Mesendoderm (in vitro differentiated cells): Measurements from ENCODE around the gene PPY.

Experiments used
- DNase-seq: peaks from one replicate; pipeline ENCODE4 v3.0.0; 2013
- H2AK5ac ChIP-seq: 2 replicates; pipeline ENCODE4 v1.6.1; 2013; ENCODE audit warnings: low read length, inconsistent platforms
- H2BK120ac ChIP-seq: 2 replicates; pipeline ENCODE4 v1.6.1; 2013; ENCODE audit warnings: low read depth, mild to moderate bottlenecking, low read length, moderate library complexity, mixed read lengths
- H2BK15ac ChIP-seq: replicated peaks from 2 replicates; pipeline ENCODE4 v1.6.1; 2013; ENCODE audit warnings: low read depth, mild to moderate bottlenecking, moderate library complexity
- H2BK5ac ChIP-seq: 2 replicates; pipeline ENCODE4 v1.6.1; 2013; ENCODE audit warnings: low read length, inconsistent platforms
- H3K18ac ChIP-seq: 2 replicates; pipeline ENCODE4 v1.6.1; 2013; ENCODE audit warnings: mild to moderate bottlenecking, low read length, mixed read lengths
- H3K23ac ChIP-seq: one replicate; pipeline ENCODE4 v1.6.1; 2013; ENCODE audit warnings: low read length
- H3K27ac ChIP-seq: 2 replicates; pipeline ENCODE4 v1.5.1; 2013; ENCODE audit warnings: low read depth, mild to moderate bottlenecking, inconsistent platforms, low read length, moderate library complexity
- H3K27me3 ChIP-seq: 2 replicates; pipeline ENCODE4 v1.6.1; 2013; ENCODE audit warnings: low read length, control low read depth, mild to moderate bottlenecking, inconsistent platforms; ENCODE audit not compliant: insufficient read depth, poor library complexity
- H3K36me3 ChIP-seq: 2 replicates; pipeline ENCODE4 v1.6.1; 2013; ENCODE audit warnings: low read length, inconsistent platforms; ENCODE audit not compliant: control insufficient read depth, insufficient read depth
- H3K4ac ChIP-seq: one replicate; pipeline ENCODE4 v1.6.1; 2013; ENCODE audit warnings: low read depth, mild to moderate bottlenecking, low read length, moderate library complexity
- H3K4me1 ChIP-seq: 2 replicates; pipeline ENCODE4 v1.6.1; 2013; ENCODE audit warnings: low read depth, low read length, inconsistent platforms; ENCODE audit not compliant: control insufficient read depth
- H3K4me2 ChIP-seq: 2 replicates; pipeline ENCODE4 v1.6.1; 2013; ENCODE audit warnings: low read length
- H3K4me3 ChIP-seq: 2 replicates; pipeline ENCODE4 v1.5.1; 2013; ENCODE audit warnings: mild to moderate bottlenecking, low read length
- H3K56ac ChIP-seq: one replicate; pipeline ENCODE4 v1.6.1; 2013; ENCODE audit warnings: low read length
- H3K79me1 ChIP-seq: 2 replicates; pipeline ENCODE4 v1.6.1; 2013; ENCODE audit warnings: low read length, inconsistent platforms
- H3K79me2 ChIP-seq: 2 replicates; pipeline ENCODE4 v1.6.1; 2013; ENCODE audit warnings: mild to moderate bottlenecking, low read length; ENCODE audit not compliant: control insufficient read depth, insufficient read depth
- H3K9ac ChIP-seq: 2 replicates; pipeline ENCODE4 v1.6.1; 2013; ENCODE audit warnings: low read length, inconsistent platforms
- H4K5ac ChIP-seq: one replicate; pipeline ENCODE4 v1.6.1; 2013; ENCODE audit warnings: low read length
- H4K8ac ChIP-seq: one replicate; pipeline ENCODE4 v1.6.1; 2013; ENCODE audit warnings: low read depth, mild to moderate bottlenecking, control low read depth, low read length, moderate library complexity
- WGBS: extraction: QIAGEN DNeasy Blood & Tissue Kit; methylation state at CpG from one replicate; pipeline ENCODE4 v1.1.7; 2013; ENCODE audit warnings: low lambda C conversion rate, missing lambda C conversion rate; ENCODE audit not compliant: insufficient coverage; ENCODE audit errors: extremely low coverage; 5-methylcytosine and 5-hydroxymethylcytosine counted together

Gene PPY

DNA sequence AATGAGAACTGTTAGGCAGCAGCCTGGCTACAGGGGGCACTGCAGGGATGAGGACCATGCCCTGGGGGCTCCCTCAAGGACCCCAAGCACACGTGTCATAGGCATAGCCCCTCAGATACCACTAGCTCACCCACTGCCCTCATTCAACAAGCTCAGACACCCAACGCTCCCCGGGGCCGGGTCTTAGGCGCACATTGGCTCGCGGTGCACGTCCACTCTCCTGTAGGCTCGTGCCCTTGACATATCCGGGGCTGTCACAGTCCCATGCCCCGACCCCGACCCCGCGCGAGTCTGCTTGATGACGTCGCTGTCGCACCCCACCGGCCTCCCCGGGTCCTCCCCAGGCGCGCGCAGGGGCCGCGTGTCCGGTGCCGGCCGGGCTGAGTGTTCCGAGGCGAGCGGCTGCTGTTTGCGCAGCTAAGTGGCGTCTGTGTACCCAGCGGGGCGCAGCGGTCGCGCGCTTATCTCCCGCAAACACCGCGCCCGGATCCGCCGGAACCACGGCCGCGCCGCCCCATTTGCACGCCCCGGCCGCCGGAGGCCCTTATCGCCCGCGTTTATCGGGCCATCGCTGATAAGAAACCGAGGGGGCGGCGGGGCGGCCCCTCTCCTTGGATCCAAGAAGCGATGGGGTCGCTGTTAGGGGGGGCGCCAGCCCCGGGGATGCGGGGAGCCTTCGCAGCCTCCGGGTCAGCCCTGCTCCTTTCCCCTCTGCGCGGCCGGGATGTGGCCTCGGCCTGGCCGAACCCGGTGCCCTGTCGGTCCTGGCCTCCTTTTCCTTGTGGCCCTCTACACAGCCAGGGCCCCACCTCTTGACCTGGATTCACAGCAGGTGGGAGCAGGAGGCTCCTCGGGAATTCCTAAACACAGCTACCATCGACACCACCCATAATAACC, 41.5 kb upstream of the PPY start:
- Histone ChIP-seq H3K36me3 (no peaks in the 10 kb centered on the region), H3K27me3 (peaks cover 2% of the 10 kb centered on the region), H3K23ac (no peak overlapping the region), H4K5ac (no peak overlapping the region), H3K18ac (no peak overlapping the region), H3K79me1 (no peaks in the 10 kb centered on the region), H2BK15ac (no peak overlapping the region), H3K79me2 (no peaks in the 10 kb centered on the region), H3K4me2 (peak overlapping the region; percentile 23), H4K8ac (no peak overlapping the region), H3K4me1 (no peaks in the 10 kb centered on the region), H2BK120ac (no peak overlapping the region), H3K56ac (peak overlapping the region; percentile 4), H3K9ac (peak overlapping the region; percentile 20), H3K27ac (no peak overlapping the region), H2BK5ac (no peak overlapping the region), H2AK5ac (no peak overlapping the region), H3K4me3 (no peak overlapping the region), H3K4ac (no peak overlapping the region)
- peak; percentile 48 for DNase-seq
- WGBS = no CpG with 5 or more reads among the region's 78 CpGs

DNA sequence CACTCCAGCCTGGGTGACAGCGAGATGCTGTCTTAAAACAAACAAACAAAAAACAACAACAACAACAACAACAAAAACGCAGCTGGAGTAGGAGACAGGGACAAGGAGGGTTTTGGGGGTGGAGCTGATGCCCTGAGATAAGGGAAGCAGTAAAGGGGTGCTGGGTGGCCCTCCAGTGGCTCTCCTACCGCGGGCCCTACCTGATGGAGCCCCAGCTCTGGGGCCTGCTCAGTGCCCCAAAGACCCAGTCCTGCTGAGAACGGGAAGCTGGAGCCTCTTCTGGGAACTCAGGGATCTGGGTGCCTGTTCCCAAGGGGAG, 40.9 kb upstream of the PPY start:
- WGBS = no CpG with 5 or more reads among the region's 5 CpGs
- Histone ChIP-seq H3K36me3 (no peaks in the 10 kb centered on the region), H2BK120ac (no peak overlapping the region), H3K56ac (no peak overlapping the region), H3K79me2 (no peaks in the 10 kb centered on the region), H3K18ac (no peak overlapping the region), H3K4me1 (no peaks in the 10 kb centered on the region), H3K23ac (no peak overlapping the region), H3K27ac (no peak overlapping the region), H4K8ac (no peak overlapping the region), H2AK5ac (no peak overlapping the region), H3K4ac (no peak overlapping the region), H2BK15ac (no peak overlapping the region), H3K9ac (peak overlapping the region; percentile 20), H2BK5ac (no peak overlapping the region), H3K79me1 (no peaks in the 10 kb centered on the region), H3K4me2 (peak overlapping the region; percentile 23), H4K5ac (no peak overlapping the region), H3K4me3 (no peak overlapping the region), H3K27me3 (peaks cover 2% of the 10 kb centered on the region)
- DNase-seq = no peak

DNA sequence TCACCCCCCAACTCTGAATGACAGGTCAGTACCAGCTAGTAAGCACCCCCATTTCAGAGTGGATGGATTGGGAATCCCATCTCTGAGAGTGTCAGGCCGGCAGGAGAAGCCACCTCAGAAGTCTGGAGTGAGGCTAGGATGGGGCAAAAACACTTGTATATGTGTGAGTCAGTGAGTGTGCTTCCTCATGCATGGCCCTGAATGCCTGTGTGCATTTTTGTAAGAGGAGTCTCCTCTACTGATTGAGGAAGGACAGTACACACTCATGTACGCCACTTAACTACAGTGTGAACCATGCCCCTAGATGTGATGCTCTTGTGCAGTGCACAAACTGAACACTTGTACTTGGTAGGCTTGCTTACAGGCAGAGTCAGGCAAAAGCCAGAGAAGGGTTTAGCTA, 39.9 kb upstream of the PPY start:
- WGBS = no CpG with 5 or more reads among the region's 2 CpGs

DNA sequence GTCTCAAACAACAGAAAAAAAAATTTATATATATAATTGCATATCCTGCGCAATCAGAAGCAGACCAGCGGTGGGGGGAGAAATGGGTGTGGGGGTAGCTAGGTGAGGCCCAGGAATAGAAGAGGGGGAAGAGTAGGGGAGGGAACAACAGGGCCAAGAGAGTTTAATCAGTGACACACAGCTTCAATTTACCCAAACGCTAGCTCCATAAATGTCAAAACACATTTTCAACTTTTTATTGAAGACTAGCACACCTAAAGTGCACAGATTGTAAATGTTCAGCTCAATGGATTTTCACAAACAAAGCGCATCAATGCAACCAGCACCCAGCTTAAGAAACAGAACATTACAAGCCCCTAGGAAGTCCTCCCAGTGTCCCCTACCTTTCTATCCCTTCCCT, 37.4 kb upstream of the PPY start:
- H4K5ac ChIP-seq = no peak overlapping the region
- H3K79me1 ChIP-seq = no peaks in the 10 kb centered on the region
- WGBS = no CpG with 5 or more reads among the region's 4 CpGs
- no peaks in the 10 kb centered on the region for H3K79me2 ChIP-seq
- no peak overlapping the region for H3K4me2 ChIP-seq
- H2BK15ac ChIP-seq = no peak overlapping the region
- H2BK5ac ChIP-seq = no peak overlapping the region
- no peaks in the 10 kb centered on the region for H3K36me3 ChIP-seq
- H3K27me3 ChIP-seq = peaks cover 2% of the 10 kb centered on the region
- DNase-seq = no peak
- H2BK120ac ChIP-seq = no peak overlapping the region
- no peak overlapping the region for H3K27ac ChIP-seq
- H3K9ac ChIP-seq = no peak overlapping the region
- no peak overlapping the region for H3K23ac ChIP-seq
- H3K4me1 ChIP-seq = no peaks in the 10 kb centered on the region
- H3K18ac ChIP-seq = no peak overlapping the region
- H2AK5ac ChIP-seq = no peak overlapping the region
- H3K4ac ChIP-seq = no peak overlapping the region
- H3K56ac ChIP-seq = no peak overlapping the region
- no peak overlapping the region for H4K8ac ChIP-seq
- H3K4me3 ChIP-seq = no peak overlapping the region

More for the DNA sequence above, 39.9 kb upstream of the PPY start:
- H3K56ac ChIP-seq = no peak overlapping the region
- H3K79me2 ChIP-seq = no peaks in the 10 kb centered on the region
- no peaks in the 10 kb centered on the region for H3K36me3 ChIP-seq
- H4K5ac ChIP-seq = no peak overlapping the region
- no peak overlapping the region for H3K23ac ChIP-seq
- no peak overlapping the region for H3K27ac ChIP-seq
- H3K18ac ChIP-seq = no peak overlapping the region
- no peak overlapping the region for H2BK15ac ChIP-seq
- H3K4me2 ChIP-seq = no peak overlapping the region
- no peak overlapping the region for H2BK120ac ChIP-seq
- H3K4me3 ChIP-seq = no peak overlapping the region
- no peak overlapping the region for H4K8ac ChIP-seq
- H3K4ac ChIP-seq = no peak overlapping the region
- no peaks in the 10 kb centered on the region for H3K79me1 ChIP-seq
- H2BK5ac ChIP-seq = no peak overlapping the region
- peaks cover 2% of the 10 kb centered on the region for H3K27me3 ChIP-seq
- H3K4me1 ChIP-seq = no peaks in the 10 kb centered on the region
- no peak overlapping the region for H3K9ac ChIP-seq
- no peak overlapping the region for H2AK5ac ChIP-seq
- no peak for DNase-seq

DNA sequence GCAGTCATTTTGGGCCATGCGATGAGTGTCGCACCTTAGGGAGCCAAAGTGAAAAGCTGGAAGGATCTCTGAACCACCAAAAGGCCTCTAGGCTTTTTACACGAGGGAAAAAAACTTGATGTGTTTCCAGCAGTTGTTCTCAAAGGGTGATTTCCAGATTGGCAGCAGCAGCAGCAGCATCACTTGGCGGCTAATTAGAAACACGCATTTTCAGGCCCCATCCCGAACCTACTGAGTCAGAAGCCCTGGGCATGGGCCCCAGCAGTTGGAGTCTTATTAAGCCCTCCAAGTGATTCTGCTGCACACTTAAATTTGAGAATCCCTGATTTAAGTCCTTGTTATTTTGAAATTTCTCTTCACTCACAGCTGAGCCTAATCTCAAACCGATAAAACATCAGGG, 36.7 kb upstream of the PPY start:
- Histone ChIP-seq H3K4me3 (no peak overlapping the region), H3K36me3 (no peaks in the 10 kb centered on the region), H3K23ac (no peak overlapping the region), H3K4ac (no peak overlapping the region), H3K27me3 (peaks cover 2% of the 10 kb centered on the region), H3K79me2 (no peaks in the 10 kb centered on the region), H2BK120ac (no peak overlapping the region), H3K18ac (no peak overlapping the region), H3K4me1 (no peaks in the 10 kb centered on the region), H4K5ac (no peak overlapping the region), H2BK15ac (no peak overlapping the region), H3K4me2 (no peak overlapping the region), H4K8ac (no peak overlapping the region), H2AK5ac (no peak overlapping the region), H3K9ac (no peak overlapping the region), H2BK5ac (no peak overlapping the region), H3K56ac (no peak overlapping the region), H3K79me1 (no peaks in the 10 kb centered on the region), H3K27ac (no peak overlapping the region)
- no CpG with 5 or more reads among the region's 7 CpGs for WGBS
- DNase-seq = no peak

DNA sequence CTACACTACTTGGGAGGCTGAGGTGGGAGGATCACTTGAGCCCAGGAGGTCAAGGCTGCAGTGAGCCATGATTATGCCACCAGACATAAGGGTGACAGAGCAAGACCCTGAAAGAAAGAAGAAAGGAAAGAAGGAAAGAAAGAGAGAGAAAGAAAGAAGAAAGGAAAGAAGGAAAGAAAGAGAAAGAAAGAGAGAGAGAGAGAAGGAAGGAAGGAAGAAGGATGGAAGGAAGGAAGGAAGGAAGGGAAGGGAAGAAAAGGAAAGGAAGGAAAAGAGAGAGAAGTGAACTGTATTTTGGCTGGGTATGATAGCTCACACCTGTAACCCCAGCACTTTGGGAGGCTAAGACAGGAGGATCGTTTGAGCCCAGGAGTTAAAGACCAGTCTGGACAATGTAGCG, 35.8 kb upstream of the PPY start:
- H2BK120ac ChIP-seq = no peak overlapping the region
- no peak overlapping the region for H3K18ac ChIP-seq
- no peak overlapping the region for H4K8ac ChIP-seq
- no peak overlapping the region for H3K4me3 ChIP-seq
- no peak overlapping the region for H3K9ac ChIP-seq
- no peak overlapping the region for H3K27ac ChIP-seq
- H3K79me1 ChIP-seq = no peaks in the 10 kb centered on the region
- no peak overlapping the region for H2BK15ac ChIP-seq
- no peak overlapping the region for H3K4ac ChIP-seq
- H3K36me3 ChIP-seq = no peaks in the 10 kb centered on the region
- no peak overlapping the region for H4K5ac ChIP-seq
- WGBS = no CpG with 5 or more reads among the region's 2 CpGs
- H3K4me1 ChIP-seq = no peaks in the 10 kb centered on the region
- H3K27me3 ChIP-seq = peaks cover under 1% of the 10 kb centered on the region
- H2BK5ac ChIP-seq = no peak overlapping the region
- H3K79me2 ChIP-seq = no peaks in the 10 kb centered on the region
- H3K4me2 ChIP-seq = no peak overlapping the region
- no peak for DNase-seq
- H3K56ac ChIP-seq = no peak overlapping the region
- no peak overlapping the region for H3K23ac ChIP-seq
- H2AK5ac ChIP-seq = no peak overlapping the region
